ENCODE measurements around the gene PTTG2.
"Not testable (repeated sequence)": the region's sequence is repeated elsewhere in the genome, so short reads cannot be mapped to it uniquely, and the experiment has no call there.

Gene PTTG2

DNA sequence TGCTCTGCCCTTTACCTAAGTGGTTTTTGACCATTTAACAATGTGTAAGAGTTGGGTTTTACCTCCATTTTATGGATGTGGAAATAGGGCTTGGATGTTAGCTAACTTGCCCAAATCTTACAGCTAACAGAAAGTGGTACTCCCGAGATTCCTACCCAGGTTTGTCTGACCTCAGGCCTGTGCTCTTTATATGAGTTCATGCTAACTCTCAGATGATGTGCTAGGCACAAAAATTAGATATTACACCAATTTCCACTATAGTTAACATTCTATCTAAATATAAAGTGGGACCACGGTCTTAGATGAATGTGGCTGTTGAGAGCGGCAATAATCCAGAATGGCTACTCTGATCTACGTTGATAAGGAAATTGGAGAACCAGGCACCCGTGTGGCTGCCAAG is at the start of gene PTTG2:
Gene PTTG2 (plus strand): TSS at position 301 of the 400 bp plus-strand sequence. CDS start 37 bp downstream, at position 338.
- no peak for DNase-seq (ENCODE audit: extremely low spot score)
- no peak for TF ChIP-seq FOXA1 (IDR thresholded peaks at IDR 0.05)
- TF ChIP-seq FOXK2 (IDR thresholded peaks at IDR 0.05): no peak
- TF ChIP-seq BHLHE40 (IDR thresholded peaks at IDR 0.05; ENCODE audit: borderline replicate concordance): no peak
- no peak for TF ChIP-seq ARNT (IDR thresholded peaks at IDR 0.05)
- TF ChIP-seq SP1 (IDR thresholded peaks at IDR 0.05): no peak
- TF ChIP-seq L3MBTL2 (conservative IDR thresholded peaks at IDR 0.05): no peak
- no peak for TF ChIP-seq SUZ12 (IDR thresholded peaks at IDR 0.05)
- no peak for TF ChIP-seq ZNF384 (IDR thresholded peaks at IDR 0.05)
- TF ChIP-seq, protein P1, sequence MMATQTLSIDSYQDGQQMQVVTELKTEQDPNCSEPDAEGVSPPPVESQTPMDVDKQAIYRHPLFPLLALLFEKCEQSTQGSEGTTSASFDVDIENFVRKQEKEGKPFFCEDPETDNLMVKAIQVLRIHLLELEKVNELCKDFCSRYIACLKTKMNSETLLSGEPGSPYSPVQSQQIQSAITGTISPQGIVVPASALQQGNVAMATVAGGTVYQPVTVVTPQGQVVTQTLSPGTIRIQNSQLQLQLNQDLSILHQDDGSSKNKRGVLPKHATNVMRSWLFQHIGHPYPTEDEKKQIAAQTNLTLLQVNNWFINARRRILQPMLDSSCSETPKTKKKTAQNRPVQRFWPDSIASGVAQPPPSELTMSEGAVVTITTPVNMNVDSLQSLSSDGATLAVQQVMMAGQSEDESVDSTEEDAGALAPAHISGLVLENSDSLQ (IDR thresholded peaks at IDR 0.05): no peak
- TF ChIP-seq LEF1 (IDR thresholded peaks at IDR 0.05; ENCODE audit: borderline replicate concordance): no peak
- no peak for TF ChIP-seq TARDBP (IDR thresholded peaks at IDR 0.05)
- no peak for TF ChIP-seq NFRKB (IDR thresholded peaks at IDR 0.05)
- TF ChIP-seq FOXM1 (IDR thresholded peaks at IDR 0.05; ENCODE audit: borderline replicate concordance): no peak
- no peak for TF ChIP-seq CTBP1 (IDR thresholded peaks at IDR 0.05; ENCODE audit: borderline replicate concordance)
- TF ChIP-seq ELF4 (IDR thresholded peaks at IDR 0.05): no peak
- no peak for TF ChIP-seq HDGF (IDR thresholded peaks at IDR 0.05; ENCODE audit: borderline replicate concordance)
- POLR2A ChIA-PET: no interaction called here
- CTCF ChIA-PET: no interaction called here

DNA sequence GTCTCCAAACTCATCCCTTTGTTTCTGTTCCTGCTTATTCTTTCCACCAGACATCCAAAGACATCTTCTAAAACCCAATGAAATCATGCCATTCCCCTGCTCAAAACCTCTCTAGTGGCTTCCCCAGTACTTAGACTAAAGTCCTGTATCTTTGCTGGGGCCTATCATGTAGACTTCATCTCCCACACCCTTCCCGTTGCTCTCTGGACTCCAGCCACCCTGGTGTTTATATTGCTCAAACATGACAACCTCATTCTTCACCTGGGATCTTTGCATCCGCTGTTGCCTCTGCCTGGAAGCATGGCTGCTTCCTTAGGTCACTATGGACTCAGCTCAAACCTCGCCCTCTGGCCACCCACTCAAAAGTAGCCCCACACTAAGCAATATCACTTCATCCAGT is 45.7 kb upstream of the PTTG2 start:
- TF ChIP-seq SUZ12 (IDR thresholded peaks at IDR 0.05): no peak
- no peak for DNase-seq (ENCODE audit: extremely low spot score)
- ChIA-PET POLR2A (no interaction called here), CTCF (no interaction called here)

DNA sequence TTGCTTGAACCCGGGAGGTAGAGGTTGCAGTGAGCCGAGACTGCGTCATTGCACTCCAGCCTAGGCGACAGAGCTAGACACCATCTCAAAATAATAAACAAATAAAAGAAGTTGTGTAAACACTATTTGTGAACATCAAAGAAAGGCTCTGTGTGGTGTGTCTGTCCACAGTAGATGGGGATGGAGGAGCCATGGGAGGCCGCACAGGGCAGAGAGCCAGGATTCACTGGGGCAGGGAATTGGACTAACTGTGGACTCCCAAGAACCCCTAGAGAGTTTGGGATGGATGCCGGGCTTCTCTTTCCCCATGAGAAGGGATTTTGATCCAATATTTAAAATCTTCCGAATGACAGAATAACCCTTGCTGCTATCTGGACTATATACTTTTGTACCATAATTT is 42.8 kb upstream of the PTTG2 start:
- no peak for TF ChIP-seq BHLHE40 (IDR thresholded peaks at IDR 0.05; ENCODE audit: borderline replicate concordance)
- TF ChIP-seq TARDBP (IDR thresholded peaks at IDR 0.05): no peak
- no peak for TF ChIP-seq HDGF (IDR thresholded peaks at IDR 0.05; ENCODE audit: borderline replicate concordance)
- no peak for TF ChIP-seq FOXA1 (IDR thresholded peaks at IDR 0.05)
- TF ChIP-seq LEF1 (IDR thresholded peaks at IDR 0.05; ENCODE audit: borderline replicate concordance): no peak
- no peak for TF ChIP-seq ZNF384 (IDR thresholded peaks at IDR 0.05)
- TF ChIP-seq SUZ12 (IDR thresholded peaks at IDR 0.05): no peak
- no peak for TF ChIP-seq FOXK2 (IDR thresholded peaks at IDR 0.05)
- TF ChIP-seq L3MBTL2 (conservative IDR thresholded peaks at IDR 0.05): no peak
- no peak for TF ChIP-seq NFRKB (IDR thresholded peaks at IDR 0.05)
- TF ChIP-seq ELF4 (IDR thresholded peaks at IDR 0.05): no peak
- TF ChIP-seq FOXM1 (IDR thresholded peaks at IDR 0.05; ENCODE audit: borderline replicate concordance): no peak
- no peak for TF ChIP-seq SP1 (IDR thresholded peaks at IDR 0.05)
- no peak for TF ChIP-seq CTBP1 (IDR thresholded peaks at IDR 0.05; ENCODE audit: borderline replicate concordance)
- TF ChIP-seq ARNT (IDR thresholded peaks at IDR 0.05): no peak
- TF ChIP-seq, protein P1 (IDR thresholded peaks at IDR 0.05): no peak
- DNase-seq (ENCODE audit: extremely low spot score): no peak
- CTCF ChIA-PET: interaction anchor here (0.7 kb wide), 1 partner anchor 887 kb away, joined by 3 read pairs; the partner anchor contains the start of gene TLR1
- POLR2A ChIA-PET: no interaction called here

DNA sequence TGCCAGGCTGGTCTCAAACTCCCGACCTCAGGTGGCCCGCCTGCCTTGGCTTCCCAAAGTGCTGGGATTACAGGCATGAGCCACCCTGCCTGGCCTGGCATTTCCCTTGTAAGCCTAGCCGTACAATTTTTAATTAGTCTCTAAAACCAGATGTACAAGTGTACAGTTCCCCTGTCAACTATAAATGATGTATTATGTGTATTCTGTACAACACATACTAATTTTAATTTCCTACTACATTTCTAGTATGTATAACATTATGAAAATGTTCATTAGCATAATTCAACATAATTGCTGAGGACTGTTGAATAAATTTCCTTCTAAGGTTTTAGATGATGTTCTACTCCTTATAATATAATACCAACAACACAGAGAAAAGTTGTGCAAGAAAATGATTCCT is 41.5 kb upstream of the PTTG2 start:
- no peak for DNase-seq (ENCODE audit: extremely low spot score)
- CTCF ChIA-PET: no interaction called here
- POLR2A ChIA-PET: no interaction called here
- TF ChIP-seq SP1 (IDR thresholded peaks at IDR 0.05): no peak
- TF ChIP-seq ARNT (IDR thresholded peaks at IDR 0.05): no peak

DNA sequence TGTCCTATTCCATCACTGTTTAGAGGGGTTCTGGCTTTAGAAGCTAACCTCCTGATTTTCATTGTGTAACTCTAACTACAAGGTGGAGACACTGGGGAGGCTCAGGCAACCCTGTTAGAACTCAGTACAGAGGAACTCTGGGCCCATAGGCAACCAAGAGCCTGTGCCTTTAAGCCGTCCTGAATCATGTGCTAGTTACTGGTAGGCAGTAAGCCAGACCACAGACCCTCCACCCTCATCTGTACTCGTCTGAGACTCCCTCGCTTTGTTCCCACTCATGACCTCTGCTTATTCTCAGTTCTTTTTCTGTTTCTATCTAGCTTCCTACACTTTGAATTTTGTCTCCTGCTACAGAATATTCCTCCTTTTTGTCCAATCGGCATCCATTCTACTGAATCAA is 37.9 kb upstream of the PTTG2 start:
- DNase-seq (ENCODE audit: extremely low spot score): no peak
- CTCF ChIA-PET: no interaction called here
- POLR2A ChIA-PET: no interaction called here
- TF ChIP-seq FOXK2 (IDR thresholded peaks at IDR 0.05) (no peak), NFRKB (IDR thresholded peaks at IDR 0.05) (no peak), L3MBTL2 (conservative IDR thresholded peaks at IDR 0.05) (no peak), LEF1 (IDR thresholded peaks at IDR 0.05; ENCODE audit: borderline replicate concordance) (no peak)
- TF ChIP-seq, protein P1 (IDR thresholded peaks at IDR 0.05): no peak

DNA sequence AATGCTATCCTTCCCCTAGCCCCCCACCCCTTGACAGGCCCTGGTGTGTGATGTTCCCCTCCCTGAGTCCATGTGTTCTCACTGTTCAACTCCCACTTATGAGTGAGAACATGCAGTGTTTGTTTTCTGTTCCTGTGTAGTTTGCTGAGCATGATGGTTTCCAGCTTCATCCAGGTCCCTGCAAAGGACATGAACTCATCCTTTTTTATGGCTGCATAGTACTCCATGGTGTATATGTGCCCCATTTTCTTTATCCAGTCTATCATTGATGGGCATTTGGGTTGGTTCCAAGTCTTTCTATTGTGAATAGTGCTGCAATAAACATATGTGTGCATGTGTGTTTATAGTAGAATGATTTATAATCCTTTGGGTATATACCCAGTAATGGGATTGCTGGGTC is 37.1 kb upstream of the PTTG2 start:
- POLR2A ChIA-PET; CTCF ChIA-PET; DNase-seq (ENCODE audit: extremely low spot score): not testable (repeated sequence)

DNA sequence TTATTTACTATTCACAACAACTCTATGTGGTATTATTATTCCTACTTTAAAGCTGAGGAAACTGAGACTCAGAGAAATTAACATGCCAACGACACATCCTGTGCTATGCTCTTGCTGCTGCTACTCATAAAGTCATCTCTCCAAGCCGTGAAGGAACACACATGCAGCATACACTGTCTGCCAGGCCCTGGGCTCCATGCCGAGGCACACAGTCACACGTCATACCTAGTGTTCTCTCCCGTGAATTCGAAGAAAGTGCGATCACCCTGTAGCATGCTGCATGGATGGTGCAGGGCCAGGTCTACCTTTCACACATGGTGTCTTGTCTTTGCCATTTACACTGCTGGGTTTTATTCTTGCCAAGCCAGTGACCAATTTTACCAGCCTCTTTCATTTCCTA is 35.3 kb upstream of the PTTG2 start:
- TF ChIP-seq, protein P1 (IDR thresholded peaks at IDR 0.05): no peak
- TF ChIP-seq FOXA1 (IDR thresholded peaks at IDR 0.05) (no peak), ARNT (IDR thresholded peaks at IDR 0.05) (no peak), FOXK2 (IDR thresholded peaks at IDR 0.05) (no peak), NFRKB (IDR thresholded peaks at IDR 0.05) (no peak), L3MBTL2 (conservative IDR thresholded peaks at IDR 0.05) (no peak), SP1 (IDR thresholded peaks at IDR 0.05) (no peak), LEF1 (IDR thresholded peaks at IDR 0.05; ENCODE audit: borderline replicate concordance) (no peak), FOXM1 (IDR thresholded peaks at IDR 0.05; ENCODE audit: borderline replicate concordance) (no peak), BHLHE40 (IDR thresholded peaks at IDR 0.05; ENCODE audit: borderline replicate concordance) (no peak), SUZ12 (IDR thresholded peaks at IDR 0.05) (no peak), HDGF (IDR thresholded peaks at IDR 0.05; ENCODE audit: borderline replicate concordance) (no peak), TARDBP (IDR thresholded peaks at IDR 0.05) (no peak), ZNF384 (IDR thresholded peaks at IDR 0.05) (no peak), CTBP1 (IDR thresholded peaks at IDR 0.05; ENCODE audit: borderline replicate concordance) (no peak), ELF4 (IDR thresholded peaks at IDR 0.05) (no peak)
- ChIA-PET CTCF (no interaction called here), POLR2A (no interaction called here)
- DNase-seq (ENCODE audit: extremely low spot score): no peak
